ENCODE measurements around the gene RELL2. TPM values are rescaled to one million over a fixed set of nuclear protein-coding genes. Genes with fewer than 3 reads are reported as not detected.

Gene RELL2
- total RNA-seq, 1 experiment from 2014 or later = 23.8 TPM

GRCh38 chr5:141628175-141628788 is 8.5 kb upstream of the RELL2 start:
- no peak for TF ChIP-seq ZNF532 (CRISPR knock-in tag; IDR thresholded peaks at IDR 0.05; ENCODE audit: borderline replicate concordance)
- no peak for TF ChIP-seq TEAD1 (CRISPR knock-in tag; IDR thresholded peaks at IDR 0.05)
- TF ChIP-seq HMGXB4 (CRISPR knock-in tag; IDR thresholded peaks at IDR 0.05) = no peak
- TF ChIP-seq NR3C1 (CRISPR knock-in tag; conservative IDR thresholded peaks at IDR 0.05; ENCODE audit: low read depth) = no peak
- no peak for TF ChIP-seq ZNF219 (CRISPR knock-in tag; IDR thresholded peaks at IDR 0.05; ENCODE audit: borderline replicate concordance)
- TF ChIP-seq JUN (CRISPR knock-in tag; IDR thresholded peaks at IDR 0.05) = no peak
- no peak for TF ChIP-seq HMGA2 (CRISPR knock-in tag; IDR thresholded peaks at IDR 0.05)
- TF ChIP-seq STAT6 (CRISPR knock-in tag; conservative IDR thresholded peaks at IDR 0.05; ENCODE audit: low read depth) = no peak
- TF ChIP-seq CTCF (IDR thresholded peaks at IDR 0.05) = no peak
- TF ChIP-seq ZNF232 (CRISPR knock-in tag; IDR thresholded peaks at IDR 0.05) = no peak
- no peak for TF ChIP-seq TEAD4 (CRISPR knock-in tag; IDR thresholded peaks at IDR 0.05)
- TF ChIP-seq IRF2 (CRISPR knock-in tag; IDR thresholded peaks at IDR 0.05; ENCODE audit: borderline replicate concordance, low read depth) = no peak
- TF ChIP-seq ZBTB21 (CRISPR knock-in tag; IDR thresholded peaks at IDR 0.05; ENCODE audit: borderline replicate concordance) = no peak
- TF ChIP-seq ZNF425 (CRISPR knock-in tag; conservative IDR thresholded peaks at IDR 0.05) = no peak
- no peak for TF ChIP-seq ZNF423 (CRISPR knock-in tag; IDR thresholded peaks at IDR 0.05)
- TF ChIP-seq ATF6 (CRISPR knock-in tag; IDR thresholded peaks at IDR 0.05) = no peak
- POLR2A ChIA-PET = no interaction called here
- H3K27me3 Mint-ChIP-seq (ENCODE audit: low read depth) = no peaks in the 10 kb centered on the region
- H3K4me1 Mint-ChIP-seq = peaks cover 8% of the 10 kb centered on the region
- no peak overlapping the region for H3K27ac Mint-ChIP-seq
- H3K36me3 Mint-ChIP-seq = peaks cover 52% of the 10 kb centered on the region
- no peak for ATAC-seq
- H3K9me3 Mint-ChIP-seq = no peaks in the 10 kb centered on the region
- H3K4me3 Mint-ChIP-seq = no peak overlapping the region
- no peak for DNase-seq (ENCODE audit: low spot score)
- CTCF ChIA-PET = interaction anchor here (1.2 to 6.1 kb wide), 3 partner anchors 9 to 41 kb away, joined by 4 to 43 read pairs (median 4); partner anchors contain the start of gene DIAPH1

Data from WTC11 (cell line).